ACHN (cell line): ENCODE measurements around the gene ZDHHC8.

ENCODE experiments used
- DNase-seq: peaks from one replicate; pipeline ENCODE4 v3.0.0-alpha.2; 2015
- in situ Hi-C: cut with HindIII; loops from 2 replicates; pipeline ENCODE4 v1.10.0; 2017; ENCODE audit warnings: low sequenced_read_pairs, low pct_ligation_motif_present, low pct_unique_long_range_greater_than_20kb

ZDHHC8 gene

DNA sequence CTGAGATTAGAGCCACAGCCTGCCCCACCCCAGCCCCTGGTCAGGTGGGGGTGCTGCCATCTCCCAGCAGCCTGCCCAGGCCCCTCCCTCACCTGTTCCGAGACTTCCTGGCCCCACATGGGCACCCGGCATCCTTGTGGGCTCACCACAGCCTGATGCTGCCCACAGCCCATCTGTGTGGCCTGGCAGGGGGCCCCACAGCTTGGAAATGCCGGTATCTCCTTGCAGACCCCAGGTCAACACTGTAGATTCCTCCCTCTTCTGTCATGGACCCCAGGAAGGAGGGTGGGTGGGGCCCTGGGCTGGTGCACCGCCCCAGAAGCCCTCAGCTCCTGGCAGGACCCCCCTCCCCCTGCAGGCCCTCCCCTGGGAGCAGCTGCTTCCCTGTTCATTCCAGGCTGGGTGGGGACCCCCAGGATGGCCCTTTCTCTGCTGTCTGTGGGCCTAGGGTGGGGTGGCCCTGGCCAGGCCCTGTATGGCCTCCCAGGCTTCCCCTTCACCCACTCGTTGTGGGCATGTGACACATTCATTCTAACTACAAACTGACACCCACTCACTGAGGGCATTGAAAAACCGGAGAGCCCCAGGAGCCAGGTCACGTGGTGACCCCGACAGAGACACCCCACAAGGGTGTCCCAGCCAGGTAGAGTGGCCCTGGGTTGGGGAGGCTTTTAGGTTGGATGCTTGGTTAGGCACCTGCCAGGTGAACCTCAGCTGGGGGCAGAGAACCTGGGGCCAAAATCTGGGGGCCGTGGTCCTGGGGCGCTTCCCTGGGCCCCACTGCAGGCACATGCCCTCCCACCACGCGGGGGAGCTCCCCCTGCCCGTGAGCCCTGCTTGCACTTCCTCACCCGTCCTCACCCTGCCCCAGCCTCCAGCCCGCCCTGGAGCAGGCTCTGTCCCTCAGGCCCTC is 63.3 kb downstream of the ZDHHC8 start:
- in situ Hi-C loops, result no loop called here
- no peak for DNase-seq

DNA sequence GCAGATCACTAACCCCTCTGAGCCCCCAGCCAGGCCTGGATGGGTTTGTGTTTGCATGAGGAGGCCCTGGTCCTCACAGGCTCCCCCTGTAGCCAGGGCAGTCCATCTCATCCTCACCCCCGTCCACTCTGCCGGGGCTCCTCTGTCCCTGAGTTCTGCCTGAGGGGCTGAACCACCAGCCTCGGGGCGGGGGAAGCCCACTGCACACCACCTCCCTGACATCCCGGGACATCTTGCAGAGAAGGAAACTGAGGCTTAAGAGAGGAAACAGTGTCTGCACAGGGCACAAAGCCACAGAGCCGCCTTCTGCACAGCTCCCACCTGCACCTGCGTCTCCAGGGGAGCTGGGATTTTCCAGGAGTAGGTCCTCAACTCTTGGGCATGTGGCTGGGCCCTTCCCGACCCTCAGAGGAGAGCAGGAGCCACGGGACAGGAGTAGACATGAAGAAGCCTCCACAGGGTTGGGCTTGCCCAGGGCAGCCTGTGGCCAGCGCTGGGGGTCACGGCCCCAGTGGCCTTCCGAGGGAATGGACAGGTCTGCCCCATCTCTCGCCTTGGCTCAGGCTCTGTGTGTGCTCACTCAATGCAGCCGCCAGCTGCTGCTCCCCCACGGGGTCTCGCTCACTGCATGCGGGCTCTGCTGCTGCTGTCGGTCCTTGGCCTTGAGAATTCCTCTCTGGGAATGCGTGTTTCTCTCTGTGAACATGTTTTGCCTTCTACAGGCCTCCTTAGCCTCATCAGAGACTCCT is 64.7 kb downstream of the ZDHHC8 start:
- DNase-seq, result no peak
- in situ Hi-C loops, result no loop called here
